Mucosa of descending colon (tissue), 3 donors: Measurements from ENCODE around the gene GABRG3. TPM values are rescaled to one million over a fixed set of nuclear protein-coding genes. Genes with fewer than 3 reads are reported as not detected.

ENCODE experiments used
- ATAC-seq: fragments of 200-7000 bp; cut with Tn5 transposase; one replicate; pipeline ENCODE4 v1.9.1; 2020; ENCODE audit warnings: mild to moderate bottlenecking, moderate library complexity
- DNase-seq, 3 donors: peaks; one replicate each; pipeline ENCODE4 v3.0.0-alpha.2; 2020
- H3K36me3 ChIP-seq: fragments of 200-600 bp; one replicate; pipeline ENCODE4 v1.8.0; 2021; ENCODE audit warnings: low read depth, mild to moderate bottlenecking
- H3K4me1 ChIP-seq: fragments of 200-600 bp; one replicate; pipeline ENCODE4 v1.8.0; 2021; ENCODE audit warnings: low read depth, mild to moderate bottlenecking
- H3K4me3 ChIP-seq: fragments of 200-600 bp; one replicate; pipeline ENCODE4 v1.8.0; 2021; ENCODE audit warnings: mild to moderate bottlenecking
- H3K9me3 ChIP-seq: fragments of 200-600 bp; one replicate; pipeline ENCODE4 v1.8.0; 2021; ENCODE audit warnings: mild to moderate bottlenecking
- intact Hi-C, 2 donors: fragments of 100-400 bp; cut with DNase I in 1 of 2; cut with micrococcal nuclease in 1 of 2; formaldehyde crosslinking; loops; one replicate each; pipeline versions ENCODE4 v1.11.0 to v1.11.1; 2022; cut with DNase I, micrococcal nuclease
- total RNA-seq, 3 donors: library from RNA; stranded (reverse); fragmentation: NEBNext Ultra II Directional in 2 of 3; extraction: Animal tissue kit (Norgen Biotek cat#: 25700) in 2 of 3; gene quantifications; one replicate each; pipeline versions ENCODE4 v1.2.1 to v1.2.4, GENCODE V29; 2021 to 2023
- TF ChIP-seq, protein P1 (sequence below): fragments of 200-600 bp; IDR thresholded peaks from one replicate; pipeline ENCODE4 v1.8.0; 2022; ENCODE audit warnings: antibody characterized with exemption, mild to moderate bottlenecking
- donor health status: DM: no; HTN: no; CAD: no; lungs with moderate emphysema.
- donor health status: DM: no; HTN: no; CAD: no.
- donor health status: DM: no; HTN: yes; CAD: no.

The GABRG3 gene
- total RNA-seq, 3 donors from 2014 or later, result 0.03 TPM; not detected in 2

DNA sequence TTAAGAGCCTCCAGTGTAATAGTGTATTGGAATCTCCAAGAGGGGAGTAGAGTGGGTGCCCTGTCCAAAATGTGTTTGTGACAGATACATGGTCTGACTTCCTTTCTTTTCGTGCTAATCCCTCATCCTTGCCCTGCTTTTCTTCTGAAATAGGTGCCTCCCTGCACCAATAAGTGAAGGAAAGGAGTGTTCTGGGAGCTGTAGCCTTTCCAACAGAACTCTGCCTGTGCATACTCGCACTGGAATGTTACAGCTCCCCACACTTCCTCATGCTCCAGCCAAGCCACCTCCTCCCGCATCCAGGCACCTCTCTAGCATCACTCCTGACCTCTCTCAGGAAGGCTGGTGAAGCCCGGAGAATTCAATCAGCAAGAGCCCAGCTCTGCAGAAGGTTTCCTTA lies 478.0 kb downstream of the GABRG3 start:
- DNase-seq (no peak), ATAC-seq (no peak)
- Histone ChIP-seq H3K4me3 (no peak overlapping the region), H3K4me1 (no peaks in the 10 kb centered on the region), H3K9me3 (peaks cover 57% of the 10 kb centered on the region), H3K36me3 (no peaks in the 10 kb centered on the region)
- intact Hi-C loops, result no loop called here
- TF ChIP-seq, protein P1, sequence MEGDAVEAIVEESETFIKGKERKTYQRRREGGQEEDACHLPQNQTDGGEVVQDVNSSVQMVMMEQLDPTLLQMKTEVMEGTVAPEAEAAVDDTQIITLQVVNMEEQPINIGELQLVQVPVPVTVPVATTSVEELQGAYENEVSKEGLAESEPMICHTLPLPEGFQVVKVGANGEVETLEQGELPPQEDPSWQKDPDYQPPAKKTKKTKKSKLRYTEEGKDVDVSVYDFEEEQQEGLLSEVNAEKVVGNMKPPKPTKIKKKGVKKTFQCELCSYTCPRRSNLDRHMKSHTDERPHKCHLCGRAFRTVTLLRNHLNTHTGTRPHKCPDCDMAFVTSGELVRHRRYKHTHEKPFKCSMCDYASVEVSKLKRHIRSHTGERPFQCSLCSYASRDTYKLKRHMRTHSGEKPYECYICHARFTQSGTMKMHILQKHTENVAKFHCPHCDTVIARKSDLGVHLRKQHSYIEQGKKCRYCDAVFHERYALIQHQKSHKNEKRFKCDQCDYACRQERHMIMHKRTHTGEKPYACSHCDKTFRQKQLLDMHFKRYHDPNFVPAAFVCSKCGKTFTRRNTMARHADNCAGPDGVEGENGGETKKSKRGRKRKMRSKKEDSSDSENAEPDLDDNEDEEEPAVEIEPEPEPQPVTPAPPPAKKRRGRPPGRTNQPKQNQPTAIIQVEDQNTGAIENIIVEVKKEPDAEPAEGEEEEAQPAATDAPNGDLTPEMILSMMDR, result no peak

GRCh38 chr15:27449941-27450340 lies 479.0 kb downstream of the GABRG3 start:
- intact Hi-C loops, result no loop called here
- H3K4me3 ChIP-seq, result no peak overlapping the region
- DNase-seq (no peak), ATAC-seq (no peak)
- H3K36me3 ChIP-seq, result no peaks in the 10 kb centered on the region
- no peaks in the 10 kb centered on the region for H3K4me1 ChIP-seq
- H3K9me3 ChIP-seq, result peaks cover 60% of the 10 kb centered on the region
- TF ChIP-seq, protein P1, result no peak

DNA sequence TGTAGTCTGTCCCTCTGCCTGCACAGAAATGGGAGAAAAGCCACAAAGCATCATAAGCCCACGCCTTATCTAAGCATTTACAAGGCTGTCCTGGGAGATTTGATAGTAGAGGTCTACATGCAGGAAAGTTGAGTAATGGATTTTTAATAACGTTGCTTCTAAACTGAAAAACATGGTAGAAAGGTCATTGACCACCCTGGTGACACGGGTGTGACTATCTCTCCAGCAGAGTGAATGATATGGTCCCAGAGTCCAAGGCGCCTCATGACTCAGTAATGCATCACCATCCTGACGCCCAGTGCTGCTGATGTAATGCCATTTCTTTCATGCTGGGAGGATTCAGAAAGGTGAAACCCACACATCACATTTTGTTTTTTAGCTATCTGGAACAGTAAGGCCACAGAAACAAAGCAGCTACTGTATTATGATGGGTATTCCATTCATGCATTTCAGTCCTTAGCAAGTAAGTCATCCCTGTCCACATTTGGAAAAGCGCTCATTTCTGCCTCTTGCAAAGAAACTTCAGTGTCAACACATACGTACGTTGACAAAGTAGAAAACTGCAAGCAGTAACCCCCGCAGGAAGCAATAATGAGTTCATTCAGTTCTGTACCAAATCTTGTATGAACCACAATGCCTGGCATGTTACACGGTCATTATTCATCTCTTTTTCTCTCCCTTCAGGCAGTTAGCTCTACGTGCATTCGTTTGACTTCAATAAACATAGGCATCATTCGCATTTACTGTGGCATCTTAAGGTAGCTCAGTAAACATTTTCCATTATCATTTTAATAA lies 483.5 kb downstream of the GABRG3 start:
- intact Hi-C loops, result no loop called here
- Histone ChIP-seq H3K4me1 (no peaks in the 10 kb centered on the region), H3K36me3 (no peaks in the 10 kb centered on the region), H3K4me3 (no peak overlapping the region), H3K9me3 (peaks cover 63% of the 10 kb centered on the region)
- TF ChIP-seq, protein P1, result no peak
- DNase-seq, result no peak
- ATAC-seq, result no peak

- H3K4me3 ChIP-seq, result no peak overlapping the region
- no peak for ATAC-seq
- H3K4me1 ChIP-seq, result no peaks in the 10 kb centered on the region
- H3K9me3 ChIP-seq, result peaks cover 73% of the 10 kb centered on the region
- TF ChIP-seq, protein P1, result no peak
- intact Hi-C loops, result no loop called here
- H3K36me3 ChIP-seq, result no peaks in the 10 kb centered on the region
- no peak for DNase-seq
Observed at GRCh38 chr15:27456807-27457206, 485.8 kb downstream of the GABRG3 start.

- Histone ChIP-seq H3K9me3 (peaks cover 78% of the 10 kb centered on the region), H3K4me3 (no peak overlapping the region), H3K4me1 (no peaks in the 10 kb centered on the region), H3K36me3 (no peaks in the 10 kb centered on the region)
- TF ChIP-seq, protein P1, result no peak
- intact Hi-C loops, result no loop called here
- no peak for DNase-seq
- ATAC-seq, result no peak
Observed at GRCh38 chr15:27457766-27458165, 486.8 kb downstream of the GABRG3 start.
